Transverse colon (tissue), 4 donors: ENCODE measurements around the gene TBC1D7.

Experiments used
- EP300 ChIP-seq: sonication (generic); formaldehyde crosslinking; IDR thresholded peaks from one replicate; pipeline ENCODE4 v1.6.1; 2017; ENCODE audit warnings: antibody characterized with exemption, low read depth
- POLR2A ChIP-seq: fragments of 450-650 bp; IDR thresholded peaks from one replicate; pipeline ENCODE4 v1.6.1; 2016; ENCODE audit warnings: antibody characterized with exemption, mild to moderate bottlenecking, moderate library complexity
- POLR2AphosphoS5 ChIP-seq, 3 donors: sonication (generic); formaldehyde crosslinking; IDR thresholded peaks; one replicate each; pipeline ENCODE4 v1.6.1; 2016; ENCODE audit warnings: antibody characterized with exemption in 3 of 3
- TF ChIP-seq, protein P1 (sequence below), 5 experiments: fragments of 200-600 bp in 3 of 5; fragments of 450-650 bp in 2 of 5; sonication (generic) in 3 of 5; IDR thresholded peaks; 1 replicate in 2 of 5; 2 replicates in 3 of 5; pipeline ENCODE4 v1.5.1; 2016 to 2017; ENCODE audit warnings: antibody characterized with exemption in 5 of 5, inconsistent platforms in 3 of 5, mild to moderate bottlenecking in 2 of 5, moderate library complexity in 1 of 5

- TF ChIP-seq, protein P1, sequence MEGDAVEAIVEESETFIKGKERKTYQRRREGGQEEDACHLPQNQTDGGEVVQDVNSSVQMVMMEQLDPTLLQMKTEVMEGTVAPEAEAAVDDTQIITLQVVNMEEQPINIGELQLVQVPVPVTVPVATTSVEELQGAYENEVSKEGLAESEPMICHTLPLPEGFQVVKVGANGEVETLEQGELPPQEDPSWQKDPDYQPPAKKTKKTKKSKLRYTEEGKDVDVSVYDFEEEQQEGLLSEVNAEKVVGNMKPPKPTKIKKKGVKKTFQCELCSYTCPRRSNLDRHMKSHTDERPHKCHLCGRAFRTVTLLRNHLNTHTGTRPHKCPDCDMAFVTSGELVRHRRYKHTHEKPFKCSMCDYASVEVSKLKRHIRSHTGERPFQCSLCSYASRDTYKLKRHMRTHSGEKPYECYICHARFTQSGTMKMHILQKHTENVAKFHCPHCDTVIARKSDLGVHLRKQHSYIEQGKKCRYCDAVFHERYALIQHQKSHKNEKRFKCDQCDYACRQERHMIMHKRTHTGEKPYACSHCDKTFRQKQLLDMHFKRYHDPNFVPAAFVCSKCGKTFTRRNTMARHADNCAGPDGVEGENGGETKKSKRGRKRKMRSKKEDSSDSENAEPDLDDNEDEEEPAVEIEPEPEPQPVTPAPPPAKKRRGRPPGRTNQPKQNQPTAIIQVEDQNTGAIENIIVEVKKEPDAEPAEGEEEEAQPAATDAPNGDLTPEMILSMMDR (IDR thresholded peaks at IDR 0.05), result no peak
- TF ChIP-seq EP300 (no peak), POLR2A (no peak), POLR2AphosphoS5 (IDR thresholded peaks at IDR 0.05) (no peak)
Measured at GRCh38 chr6:13302291-13302690, 26.0 kb downstream of the TBC1D7 start.
